Activated CD8-positive, alpha-beta memory T cell treated with anti-CD3 and anti-CD28 coated beads for 48 hours (primary cell): ENCODE data around the gene TMEM132D.

Experiments
- DNase-seq, 3 experiments: peaks; one replicate each; pipeline ENCODE4 v3.0.0-alpha.2; 2020; ENCODE audit warnings: low read depth in 2 of 3, low spot score in 2 of 3

TMEM132D gene

DNA sequence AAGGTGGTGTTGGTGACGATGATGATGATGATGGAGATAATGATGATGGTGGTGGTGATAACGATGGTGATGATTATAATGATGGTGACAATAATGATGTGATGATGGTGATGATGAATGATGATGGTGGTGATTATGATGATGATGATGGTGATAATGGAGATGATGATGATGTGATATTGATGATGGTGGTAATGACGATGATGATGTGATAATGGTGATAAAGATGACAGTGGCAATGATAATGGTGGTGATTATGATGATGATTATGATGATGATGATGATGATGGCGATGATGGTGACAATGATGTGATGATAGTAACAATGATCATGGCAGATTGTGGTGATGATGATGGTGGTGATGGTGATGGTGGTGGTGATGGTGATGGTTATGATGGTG lies 532.6 kb downstream of the TMEM132D start:
- no peak for DNase-seq

GRCh38 chr12:129366656-129367055 lies 537.2 kb downstream of the TMEM132D start:
- no peak for DNase-seq

DNA sequence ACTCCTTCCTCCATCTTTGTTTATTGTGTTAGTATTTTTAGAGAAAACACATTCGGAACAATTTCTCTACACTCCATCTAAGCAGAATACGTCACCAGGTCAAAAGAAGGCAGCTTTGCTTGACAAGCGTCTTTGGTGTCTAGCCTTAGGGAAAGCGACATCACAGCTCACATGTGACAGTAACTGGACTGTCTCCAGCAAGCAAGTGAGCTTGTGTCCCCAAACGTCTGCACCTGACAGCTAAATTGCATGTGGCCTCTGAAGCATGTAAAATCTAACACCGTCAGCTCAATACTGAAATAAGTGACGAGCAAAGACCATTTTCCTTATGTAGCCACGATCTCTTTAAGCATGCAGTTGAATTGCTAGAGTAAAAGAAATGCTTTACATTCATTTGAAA lies 540.8 kb downstream of the TMEM132D start:
- DNase-seq = no peak

GRCh38 chr12:129357233-129357632 lies 546.6 kb downstream of the TMEM132D start:
- no peak for DNase-seq

- no peak for DNase-seq
Measured at GRCh38 chr12:129351481-129351880, 552.3 kb downstream of the TMEM132D start.

DNA sequence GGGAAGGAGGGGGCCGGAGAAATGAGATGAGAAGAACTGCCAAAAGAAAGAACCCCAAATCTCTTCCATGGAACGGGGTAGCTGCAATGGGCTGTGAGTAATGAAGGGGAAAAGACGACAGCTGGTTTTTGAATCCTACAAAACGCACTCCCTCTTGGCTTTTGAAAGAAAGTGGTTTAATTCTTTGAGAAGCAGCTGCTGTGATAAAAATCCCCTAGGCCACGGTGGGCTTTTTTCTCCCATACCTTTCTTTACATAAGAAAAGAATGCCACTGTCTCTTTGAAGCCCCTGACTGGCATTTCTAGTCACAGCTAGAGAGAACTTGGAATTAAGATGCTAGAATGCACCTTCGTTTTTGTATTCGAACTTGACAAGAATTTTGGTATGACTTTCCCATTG lies 564.5 kb downstream of the TMEM132D start:
- DNase-seq = no peak

GRCh38 chr12:129337413-129337812 lies 566.4 kb downstream of the TMEM132D start:
- DNase-seq = no peak

GRCh38 chr12:129335773-129336172 lies 568.1 kb downstream of the TMEM132D start:
- DNase-seq = no peak

DNA sequence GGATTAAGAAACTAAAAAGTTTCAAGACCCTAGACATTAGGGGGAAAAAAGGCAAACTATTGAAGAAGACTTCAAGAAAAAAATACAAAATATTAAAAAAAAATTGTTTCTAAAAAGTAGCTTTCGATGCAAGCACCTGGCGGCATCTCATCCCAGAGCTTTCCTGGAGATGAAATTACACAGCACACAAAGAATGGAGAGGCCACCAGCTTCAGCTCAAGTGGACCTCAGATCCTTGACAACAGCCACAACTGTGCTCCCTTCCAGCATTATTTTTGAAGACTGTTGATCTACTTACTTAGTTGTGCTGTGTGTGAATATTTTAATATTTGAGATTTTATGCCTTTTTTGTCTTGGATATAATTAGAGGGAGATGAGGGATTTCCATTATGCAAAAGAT lies 571.5 kb downstream of the TMEM132D start:
- DNase-seq = no peak

- no peak for DNase-seq
Measured at GRCh38 chr12:129331356-129332085, 572.3 kb downstream of the TMEM132D start.

DNA sequence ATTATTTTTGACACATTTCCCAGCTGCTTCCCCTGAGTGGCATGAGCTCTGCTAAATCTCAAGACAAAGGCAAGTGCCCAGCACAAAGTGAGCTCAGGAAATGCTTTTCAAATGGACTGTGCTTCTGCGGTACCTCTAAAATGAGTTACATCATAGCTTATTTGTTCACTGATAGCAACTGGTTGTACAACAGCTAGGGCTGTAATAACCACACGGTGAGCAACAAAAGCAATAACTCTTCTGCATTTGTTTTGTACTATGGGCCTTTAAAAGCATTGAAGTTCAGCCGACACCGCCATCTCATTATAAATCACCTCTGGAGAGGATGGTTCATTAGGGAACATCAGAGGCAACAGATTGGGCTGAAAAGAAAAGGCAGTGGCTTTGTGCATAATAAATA lies 575.6 kb downstream of the TMEM132D start:
- no peak for DNase-seq

DNA sequence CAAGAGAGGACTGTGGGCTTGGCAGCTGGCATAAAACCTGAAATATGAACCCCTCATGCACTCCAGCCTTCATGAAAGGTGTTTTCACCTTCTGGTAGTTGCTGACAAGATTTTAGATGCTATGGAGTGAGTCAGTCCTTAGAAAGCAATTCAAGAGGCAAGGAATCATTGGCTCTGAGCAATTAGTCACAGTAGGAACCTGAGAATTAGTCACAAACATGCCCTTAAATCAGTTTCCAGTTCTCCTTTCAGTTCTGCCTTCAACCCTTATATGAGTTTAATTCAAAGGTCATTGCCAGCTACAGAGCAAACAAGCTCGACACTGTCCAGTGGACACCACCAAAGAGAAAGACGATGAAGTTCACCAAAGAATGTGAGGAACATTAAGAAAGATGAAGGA lies 578.3 kb downstream of the TMEM132D start:
- DNase-seq = no peak

- DNase-seq = no peak
Measured at GRCh38 chr12:129312048-129312447, 591.8 kb downstream of the TMEM132D start.

DNA sequence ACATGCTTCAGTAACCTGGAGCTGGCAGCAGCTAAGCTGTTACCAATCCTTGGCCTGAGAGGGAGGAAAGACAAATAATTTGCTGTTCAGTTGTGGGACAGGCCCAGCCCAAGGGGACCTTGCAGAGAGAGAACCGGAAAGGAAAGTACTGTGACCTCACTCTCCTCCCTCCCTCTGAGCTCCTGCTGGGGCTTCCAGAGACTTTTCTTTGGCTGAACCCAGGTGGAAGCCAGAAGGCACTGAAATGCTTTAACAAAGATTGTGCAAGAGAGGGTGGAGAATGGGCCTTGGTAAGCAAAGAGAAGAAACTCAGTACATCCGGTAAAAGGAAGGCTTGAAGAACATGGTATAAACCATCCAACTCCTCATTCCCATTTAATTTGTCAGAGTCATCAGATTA lies 593.5 kb downstream of the TMEM132D start:
- no peak for DNase-seq

DNA sequence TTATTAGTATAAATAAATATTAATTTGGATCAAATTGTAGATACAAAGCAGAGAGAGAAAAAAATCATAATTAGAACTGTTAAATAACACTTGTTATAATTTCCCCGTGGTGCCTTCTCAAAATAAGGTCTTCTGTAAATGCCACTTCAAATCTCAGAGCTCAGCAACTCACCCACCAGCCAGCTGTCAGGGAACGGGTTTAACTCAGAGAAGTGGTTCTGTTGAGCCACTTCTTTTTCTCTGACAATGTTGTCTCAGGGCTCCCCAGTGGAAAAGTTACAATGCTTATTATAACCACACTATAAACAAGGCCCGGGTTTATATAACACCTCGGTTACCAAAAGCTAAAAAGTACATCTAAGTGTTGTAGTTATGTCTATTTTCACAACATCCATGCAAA lies 598.0 kb downstream of the TMEM132D start:
- no peak for DNase-seq

DNA sequence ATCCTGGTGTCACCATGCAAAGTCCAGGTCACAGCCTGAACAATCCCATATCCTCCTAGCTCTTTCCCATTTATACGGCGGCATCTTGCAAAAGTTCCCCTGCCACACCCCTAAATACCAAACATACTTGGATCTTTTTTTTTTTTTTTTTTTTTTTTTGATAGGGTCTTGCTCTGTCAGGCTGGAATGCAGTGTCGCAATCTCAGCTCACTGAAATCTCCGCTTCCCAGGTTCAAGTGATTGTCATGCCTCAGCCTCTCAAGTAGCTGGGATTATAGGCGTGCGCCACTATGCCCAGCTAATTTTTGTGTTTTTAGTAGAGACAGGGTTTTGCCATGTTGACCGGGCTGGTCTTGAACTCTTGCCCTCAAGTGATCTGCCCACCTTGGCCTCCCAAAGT lies 599.3 kb downstream of the TMEM132D start:
- no peak for DNase-seq

DNA sequence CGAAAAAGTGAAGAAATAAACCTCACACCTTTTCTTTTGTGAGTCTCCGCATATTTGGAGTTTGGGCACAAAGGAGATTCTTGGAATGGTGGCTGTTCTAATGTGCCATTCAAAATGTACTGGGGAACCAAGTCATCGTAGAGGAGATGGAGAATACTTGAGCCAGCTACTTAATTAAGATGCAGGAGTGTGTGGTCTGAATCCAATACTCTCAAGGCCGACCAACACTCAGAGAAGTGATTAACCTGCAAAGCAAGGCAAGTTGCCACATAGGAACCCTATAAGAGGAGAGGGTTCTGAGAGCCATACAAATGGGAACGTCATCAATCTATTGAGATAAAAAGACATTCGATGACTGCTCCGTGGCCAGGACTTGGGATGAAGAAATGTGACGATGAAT lies 603.8 kb downstream of the TMEM132D start:
- no peak for DNase-seq

- DNase-seq = no peak
Measured at GRCh38 chr12:129298921-129299320, 604.9 kb downstream of the TMEM132D start.

DNA sequence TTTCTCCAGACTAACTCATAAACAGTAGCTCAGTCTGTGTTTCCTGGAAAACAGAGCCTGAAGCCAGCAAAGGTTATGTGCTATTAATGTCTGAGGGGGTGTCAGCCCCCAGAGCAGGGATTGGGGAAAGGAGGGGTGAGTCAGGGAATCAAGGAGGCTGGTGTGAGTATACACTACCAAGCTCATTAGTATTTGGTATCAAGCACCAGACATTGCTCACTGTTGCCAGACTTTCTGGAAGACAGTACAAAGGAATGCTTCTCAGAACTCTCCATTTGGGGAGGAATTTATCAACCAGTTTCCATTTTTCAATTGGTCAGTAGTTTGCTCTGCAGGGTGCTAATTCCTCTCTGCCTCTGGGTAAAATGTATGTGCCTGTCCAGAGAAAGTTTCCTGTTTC lies 607.2 kb downstream of the TMEM132D start:
- no peak for DNase-seq

DNA sequence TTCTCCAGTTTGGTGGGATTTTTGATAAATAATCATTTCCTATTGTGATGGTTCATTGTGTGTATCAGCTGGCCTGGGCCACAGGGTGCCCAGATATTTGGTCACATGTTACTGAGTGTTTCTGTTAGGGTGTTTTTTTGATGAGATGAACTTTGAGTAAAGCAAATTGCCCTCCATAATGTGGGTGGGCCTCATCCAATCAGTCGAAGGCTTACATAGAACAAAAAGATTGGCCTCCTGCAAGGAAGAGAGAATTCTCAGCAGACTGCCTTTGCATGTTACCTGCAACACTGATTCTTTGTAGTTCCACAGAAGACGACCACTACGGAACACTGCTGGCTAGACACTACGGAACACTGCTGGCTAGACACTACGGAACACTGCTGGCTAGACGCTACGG lies 609.0 kb downstream of the TMEM132D start:
- DNase-seq = no peak

- DNase-seq = no peak
Measured at GRCh38 chr12:129279771-129280170, 624.1 kb downstream of the TMEM132D start.

DNA sequence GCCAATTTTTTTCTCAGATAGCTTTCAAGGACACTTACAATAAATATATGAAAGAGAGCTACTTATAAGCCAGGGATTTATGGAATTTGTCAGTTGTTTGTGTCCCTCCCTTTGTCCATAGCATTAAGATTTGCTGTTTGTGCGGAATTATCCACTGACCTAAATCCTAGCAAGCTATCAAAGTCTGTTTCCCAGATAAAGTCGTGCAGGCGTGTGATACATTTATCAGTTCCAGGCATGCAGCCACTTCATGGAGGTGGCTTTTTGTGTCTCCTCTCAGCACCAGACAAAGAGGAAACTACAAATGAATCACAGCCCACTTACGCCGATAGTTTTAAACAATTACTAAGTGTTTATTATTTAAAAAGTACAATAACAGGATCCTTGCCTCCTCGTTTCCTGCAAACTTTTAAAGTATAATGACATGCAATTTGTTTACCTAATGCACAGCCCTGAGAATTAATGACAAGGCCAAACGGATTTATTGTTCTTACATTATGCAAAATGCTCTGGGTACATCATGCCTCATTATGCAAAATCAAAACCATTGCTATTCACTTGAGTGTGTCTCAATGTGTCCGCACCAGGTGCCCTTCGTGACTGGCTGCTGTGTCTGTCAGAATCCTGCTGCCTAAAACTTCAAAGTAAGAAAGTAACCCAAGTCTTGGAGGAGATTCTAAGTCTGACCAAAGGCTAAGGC lies 627.3 kb downstream of the TMEM132D start:
- no peak for DNase-seq
